Prostate gland (tissue), 2 donors: ENCODE measurements around the gene RAB43. TPM values are rescaled to one million over a fixed set of nuclear protein-coding genes. Genes with fewer than 3 reads are reported as not detected.
"Not testable (repeated sequence)": the region's sequence is repeated elsewhere in the genome, so short reads cannot be mapped to it uniquely, and the experiment has no call there.

Experiments
- DNase-seq: peaks from one replicate; pipeline ENCODE4 v3.0.0-alpha.2; 2019; ENCODE audit warnings: low spot score
- H3K27ac ChIP-seq, 2 donors: fragments of 200-600 bp; sonication (generic); 2 replicates each; pipeline ENCODE4 v1.5.1; 2017 to 2019
- H3K27me3 ChIP-seq: fragments of 200-600 bp; sonication (generic); replicated peaks from 2 replicates; pipeline ENCODE4 v1.5.1; 2019; ENCODE audit not compliant: insufficient read depth
- H3K36me3 ChIP-seq, 2 donors: fragments of 200-600 bp; sonication (generic); 1 replicate in 1 of 2; 2 replicates in 1 of 2; pipeline versions ENCODE4 v1.5.1 to v1.8.1; 2017 to 2019
- H3K4me1 ChIP-seq: fragments of 200-600 bp; sonication (generic); replicated peaks from 2 replicates; pipeline ENCODE4 v1.5.1; 2019
- H3K4me3 ChIP-seq, 2 donors: fragments of 200-600 bp; sonication (generic); 2 replicates each; pipeline ENCODE4 v1.5.1; 2017 to 2019
- H3K9me3 ChIP-seq: fragments of 200-600 bp; sonication (generic); 2 replicates; pipeline ENCODE4 v1.5.1; 2017
- POLR2A ChIP-seq: fragments of 450-650 bp; IDR thresholded peaks from one replicate; pipeline ENCODE4 v1.6.1; 2016; ENCODE audit warnings: antibody characterized with exemption, mild to moderate bottlenecking
- POLR2AphosphoS5 ChIP-seq: sonication (generic); formaldehyde crosslinking; IDR thresholded peaks from one replicate; pipeline ENCODE4 v1.6.1; 2017; ENCODE audit warnings: antibody characterized with exemption
- WGBS: methylation state at CpG from one replicate; pipeline ENCODE4 v1.1.5; 2018; 5-methylcytosine and 5-hydroxymethylcytosine counted together
- intact Hi-C: fragments of 100-400 bp; cut with DNase I; formaldehyde crosslinking; loops from one replicate; pipeline ENCODE4 v1.14.2; 2022
- total RNA-seq, 2 donors: library from RNA; depleted of rRNA; stranded (reverse); fragments of >200 nt; gene quantifications; one replicate each; pipeline ENCODE4 v1.1.0, GENCODE V29; 2016
- TF ChIP-seq, protein P1 (sequence below), 4 experiments: fragments of 200-600 bp in 2 of 4; fragments of 450-650 bp in 2 of 4; sonication (generic) in 2 of 4; IDR thresholded peaks; 1 replicate in 3 of 4; 2 replicates in 1 of 4; pipeline ENCODE4 v1.5.1; 2016 to 2019; ENCODE audit warnings: antibody characterized with exemption in 4 of 4, mild to moderate bottlenecking in 2 of 4, moderate library complexity in 2 of 4

RAB43 gene
- total RNA-seq, 2 donors from 2014 or later, result 35.9 to 52.3 TPM

GRCh38 chr3:129161860-129162271, 40.3 kb upstream of the RAB43 start:
- DNase-seq, result no peak
- Histone ChIP-seq H3K4me1 (peaks cover 7% of the 10 kb centered on the region), H3K27ac (peak overlapping the region; percentile 94 to 96), H3K27me3 (no peaks in the 10 kb centered on the region), H3K4me3 (peak overlapping the region; percentile 62 to 80), H3K9me3 (no peaks in the 10 kb centered on the region), H3K36me3 (no peaks in the 10 kb centered on the region)
- intact Hi-C loops, result no loop called here
- TF ChIP-seq, protein P1, sequence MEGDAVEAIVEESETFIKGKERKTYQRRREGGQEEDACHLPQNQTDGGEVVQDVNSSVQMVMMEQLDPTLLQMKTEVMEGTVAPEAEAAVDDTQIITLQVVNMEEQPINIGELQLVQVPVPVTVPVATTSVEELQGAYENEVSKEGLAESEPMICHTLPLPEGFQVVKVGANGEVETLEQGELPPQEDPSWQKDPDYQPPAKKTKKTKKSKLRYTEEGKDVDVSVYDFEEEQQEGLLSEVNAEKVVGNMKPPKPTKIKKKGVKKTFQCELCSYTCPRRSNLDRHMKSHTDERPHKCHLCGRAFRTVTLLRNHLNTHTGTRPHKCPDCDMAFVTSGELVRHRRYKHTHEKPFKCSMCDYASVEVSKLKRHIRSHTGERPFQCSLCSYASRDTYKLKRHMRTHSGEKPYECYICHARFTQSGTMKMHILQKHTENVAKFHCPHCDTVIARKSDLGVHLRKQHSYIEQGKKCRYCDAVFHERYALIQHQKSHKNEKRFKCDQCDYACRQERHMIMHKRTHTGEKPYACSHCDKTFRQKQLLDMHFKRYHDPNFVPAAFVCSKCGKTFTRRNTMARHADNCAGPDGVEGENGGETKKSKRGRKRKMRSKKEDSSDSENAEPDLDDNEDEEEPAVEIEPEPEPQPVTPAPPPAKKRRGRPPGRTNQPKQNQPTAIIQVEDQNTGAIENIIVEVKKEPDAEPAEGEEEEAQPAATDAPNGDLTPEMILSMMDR (IDR thresholded peaks at IDR 0.05), result no peak
- TF ChIP-seq POLR2AphosphoS5, result no peak
- TF ChIP-seq POLR2A, result no peak
- 2% methylated on average over 12 of the region's 12 CpGs for WGBS

GRCh38 chr3:129160891-129161859, 39.6 kb upstream of the RAB43 start, which contains the start of gene ISY1:
TSS of gene ISY1 (minus strand) at chr3:129161063. CDS start at chr3:129160975, 88 bp downstream.
- Histone ChIP-seq H3K27ac (peak within 1 kb of the TSS; percentile 94 to 96), H3K27me3 (no peaks in the 10 kb centered on the region), H3K9me3 (no peaks in the 10 kb centered on the region), H3K4me3 (peak within 1 kb of the TSS; percentile 62 to 80), H3K4me1 (peaks cover 7% of the 10 kb centered on the region), H3K36me3 (peaks cover 0 to 1% of the 10 kb centered on the region in 2 donors)
- TF ChIP-seq, protein P1 (IDR thresholded peaks at IDR 0.05), result peak; percentile 28 to 66 (median 54)
- TF ChIP-seq POLR2A (peak; percentile 51), POLR2AphosphoS5 (peak; percentile 90)
- WGBS, result under 1% methylated on average over 63 of the region's 67 CpGs
- peak; percentile 89 for DNase-seq
- intact Hi-C loops, result no loop called here

DNA sequence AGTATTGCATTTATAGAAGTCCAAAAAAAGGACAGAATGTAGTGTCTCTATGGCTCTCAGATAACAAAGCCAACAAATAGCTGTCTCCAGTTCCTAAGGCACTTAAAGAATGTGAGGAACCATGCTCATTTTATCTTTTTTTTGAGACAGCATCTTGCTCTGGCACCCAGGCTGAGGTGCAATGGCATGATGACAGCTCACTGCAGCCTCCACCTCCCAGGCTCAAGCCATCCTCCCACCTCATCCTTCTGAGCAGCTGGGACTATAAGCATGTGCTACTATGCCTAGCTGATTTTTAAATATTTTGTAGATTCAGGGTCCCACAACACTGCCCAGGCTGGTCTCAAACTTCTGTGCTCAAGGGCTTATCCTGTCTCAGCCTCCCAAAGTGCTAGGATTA, 23.2 kb upstream of the RAB43 start:
- intact Hi-C loops, result no loop called here
- H3K9me3 ChIP-seq, result no peaks in the 10 kb centered on the region
- no peak overlapping the region for H3K27ac ChIP-seq
- TF ChIP-seq POLR2AphosphoS5 (no peak), POLR2A (no peak)
- TF ChIP-seq, protein P1 (IDR thresholded peaks at IDR 0.05), result no peak
- H3K4me3 ChIP-seq, result no peak overlapping the region
- no peak for DNase-seq
- no peaks in the 10 kb centered on the region for H3K36me3 ChIP-seq
- H3K27me3 ChIP-seq, result no peaks in the 10 kb centered on the region
- no peaks in the 10 kb centered on the region for H3K4me1 ChIP-seq

DNA sequence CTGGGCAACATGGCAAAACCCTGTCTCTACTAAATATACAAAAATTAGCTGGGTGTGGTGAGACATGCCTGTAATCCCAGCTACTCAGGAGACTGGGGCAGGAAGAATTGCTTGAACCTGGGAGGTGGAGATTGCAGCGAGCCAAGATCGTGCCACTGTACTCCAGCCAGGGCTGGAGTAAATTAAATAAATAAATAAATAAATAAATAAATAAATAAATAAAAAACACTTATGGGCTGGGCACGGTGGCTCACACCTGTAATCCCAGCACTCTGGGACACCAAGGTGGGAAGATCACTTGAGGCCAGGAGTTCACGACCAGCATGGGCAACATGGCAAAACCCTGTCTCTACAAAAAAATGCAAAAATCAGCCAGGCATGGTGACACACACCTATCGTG, 19.4 kb upstream of the RAB43 start:
- WGBS, result 94% methylated on average over 5 of the region's 5 CpGs

GRCh38 chr3:129139911-129140310, 18.3 kb upstream of the RAB43 start:
- no peaks in the 10 kb centered on the region for H3K36me3 ChIP-seq
- no peaks in the 10 kb centered on the region for H3K27me3 ChIP-seq
- no peaks in the 10 kb centered on the region for H3K4me1 ChIP-seq
- no peak for DNase-seq
- 95% methylated on average over 1 of the region's 1 CpG for WGBS
- no peaks in the 10 kb centered on the region for H3K9me3 ChIP-seq
- H3K27ac ChIP-seq, result no peak overlapping the region
- intact Hi-C loops, result no loop called here
- no peak overlapping the region for H3K4me3 ChIP-seq
- TF ChIP-seq POLR2A (no peak), POLR2AphosphoS5 (no peak)
- TF ChIP-seq, protein P1 (IDR thresholded peaks at IDR 0.05), result no peak

More for the DNA sequence above, 19.4 kb upstream of the RAB43 start:
- H3K4me3 ChIP-seq, H3K36me3 ChIP-seq, H3K27ac ChIP-seq, H3K27me3 ChIP-seq, intact Hi-C loops, DNase-seq, H3K4me1 ChIP-seq, H3K9me3 ChIP-seq: not testable (repeated sequence)

GRCh38 chr3:129136275-129136674, 14.7 kb upstream of the RAB43 start:
- H3K4me1 ChIP-seq, H3K27ac ChIP-seq, intact Hi-C loops, DNase-seq, H3K9me3 ChIP-seq, H3K27me3 ChIP-seq, H3K4me3 ChIP-seq: not testable (repeated sequence)
- H3K36me3 ChIP-seq, result peaks cover 0 to 11% of the 10 kb centered on the region in 2 donors
- WGBS, result 98% methylated on average over 10 of the region's 10 CpGs
